Ascending aorta (tissue), 2 donors: ENCODE measurements around the gene ATP8A1. TPM values are rescaled to one million over a fixed set of nuclear protein-coding genes. Genes with fewer than 3 reads are reported as not detected.

Source experiments
- DNase-seq, 2 donors: peaks; one replicate each; pipeline ENCODE4 v3.0.0-alpha.2; 2019; ENCODE audit warnings: low spot score in 2 of 2
- H3K27ac ChIP-seq, 2 donors: fragments of 200-600 bp; sonication (generic); one replicate each; pipeline ENCODE4 v1.5.1; 2016 to 2017; ENCODE audit warnings: mild to moderate bottlenecking in 1 of 2
- H3K27me3 ChIP-seq: fragments of 200-600 bp; sonication (generic); one replicate; pipeline ENCODE4 v1.5.1; 2017
- H3K36me3 ChIP-seq, 2 donors: fragments of 200-600 bp; sonication (generic); one replicate each; pipeline ENCODE4 v1.5.1; 2016
- H3K4me1 ChIP-seq, 2 donors: fragments of 200-600 bp; sonication (generic); one replicate each; pipeline ENCODE4 v1.5.1; 2016 to 2017; ENCODE audit warnings: mild to moderate bottlenecking in 1 of 2
- H3K4me3 ChIP-seq, 2 donors: fragments of 200-600 bp; sonication (generic); one replicate each; pipeline ENCODE4 v1.5.1; 2016 to 2017; ENCODE audit warnings: mild to moderate bottlenecking in 1 of 2
- H3K9me3 ChIP-seq, 2 donors: fragments of 200-600 bp; sonication (generic); one replicate each; pipeline ENCODE4 v1.5.1; 2016
- intact Hi-C: fragments of 100-400 bp; cut with DNase I; formaldehyde crosslinking; loops from one replicate; pipeline ENCODE4 v1.15.1; 2023
- total RNA-seq: library from RNA; depleted of rRNA; stranded (reverse); fragments of >200 nt; gene quantifications from one replicate; pipeline ENCODE4 v1.1.0, GENCODE V29; 2016
- TF ChIP-seq, protein P1 (sequence below), 3 experiments: fragments of 200-600 bp in 2 of 3; fragments of 450-650 bp in 1 of 3; sonication (generic) in 2 of 3; IDR thresholded peaks; one replicate each; pipeline ENCODE4 v1.5.1; 2016 to 2019; ENCODE audit warnings: antibody characterized with exemption in 3 of 3, mild to moderate bottlenecking in 1 of 3, moderate library complexity in 1 of 3

Gene ATP8A1
- total RNA-seq, 1 donor from 2014 or later, result 11.4 TPM

DNA sequence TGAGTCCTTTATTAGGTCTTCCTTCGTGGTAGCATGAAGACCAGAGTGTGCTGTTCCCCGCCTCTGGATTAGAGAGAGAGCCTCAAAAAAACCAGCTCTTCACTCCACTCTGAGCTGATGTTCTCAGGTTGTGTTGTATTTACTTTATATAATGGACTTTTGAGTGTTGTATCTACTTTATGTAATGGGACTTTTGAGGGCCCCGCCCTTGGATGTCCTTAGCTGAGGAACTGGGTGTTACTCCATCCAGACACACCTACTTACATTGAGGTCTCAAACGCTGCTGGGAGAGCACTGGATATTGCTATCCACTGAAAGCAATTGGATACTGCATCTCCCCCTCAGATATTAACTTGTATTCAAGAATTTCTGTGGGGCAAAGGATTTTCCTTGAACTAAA is 28.2 kb downstream of the ATP8A1 start:
- no peak for DNase-seq
- Histone ChIP-seq H3K27me3 (no peaks in the 10 kb centered on the region), H3K36me3 (no peaks in the 10 kb centered on the region), H3K9me3 (no peaks in the 10 kb centered on the region), H3K4me1 (peaks cover 0 to 3% of the 10 kb centered on the region in 2 donors), H3K27ac (no peak overlapping the region), H3K4me3 (no peak overlapping the region)
- intact Hi-C loops, result no loop called here
- TF ChIP-seq, protein P1, sequence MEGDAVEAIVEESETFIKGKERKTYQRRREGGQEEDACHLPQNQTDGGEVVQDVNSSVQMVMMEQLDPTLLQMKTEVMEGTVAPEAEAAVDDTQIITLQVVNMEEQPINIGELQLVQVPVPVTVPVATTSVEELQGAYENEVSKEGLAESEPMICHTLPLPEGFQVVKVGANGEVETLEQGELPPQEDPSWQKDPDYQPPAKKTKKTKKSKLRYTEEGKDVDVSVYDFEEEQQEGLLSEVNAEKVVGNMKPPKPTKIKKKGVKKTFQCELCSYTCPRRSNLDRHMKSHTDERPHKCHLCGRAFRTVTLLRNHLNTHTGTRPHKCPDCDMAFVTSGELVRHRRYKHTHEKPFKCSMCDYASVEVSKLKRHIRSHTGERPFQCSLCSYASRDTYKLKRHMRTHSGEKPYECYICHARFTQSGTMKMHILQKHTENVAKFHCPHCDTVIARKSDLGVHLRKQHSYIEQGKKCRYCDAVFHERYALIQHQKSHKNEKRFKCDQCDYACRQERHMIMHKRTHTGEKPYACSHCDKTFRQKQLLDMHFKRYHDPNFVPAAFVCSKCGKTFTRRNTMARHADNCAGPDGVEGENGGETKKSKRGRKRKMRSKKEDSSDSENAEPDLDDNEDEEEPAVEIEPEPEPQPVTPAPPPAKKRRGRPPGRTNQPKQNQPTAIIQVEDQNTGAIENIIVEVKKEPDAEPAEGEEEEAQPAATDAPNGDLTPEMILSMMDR (IDR thresholded peaks at IDR 0.05), result no peak

DNA sequence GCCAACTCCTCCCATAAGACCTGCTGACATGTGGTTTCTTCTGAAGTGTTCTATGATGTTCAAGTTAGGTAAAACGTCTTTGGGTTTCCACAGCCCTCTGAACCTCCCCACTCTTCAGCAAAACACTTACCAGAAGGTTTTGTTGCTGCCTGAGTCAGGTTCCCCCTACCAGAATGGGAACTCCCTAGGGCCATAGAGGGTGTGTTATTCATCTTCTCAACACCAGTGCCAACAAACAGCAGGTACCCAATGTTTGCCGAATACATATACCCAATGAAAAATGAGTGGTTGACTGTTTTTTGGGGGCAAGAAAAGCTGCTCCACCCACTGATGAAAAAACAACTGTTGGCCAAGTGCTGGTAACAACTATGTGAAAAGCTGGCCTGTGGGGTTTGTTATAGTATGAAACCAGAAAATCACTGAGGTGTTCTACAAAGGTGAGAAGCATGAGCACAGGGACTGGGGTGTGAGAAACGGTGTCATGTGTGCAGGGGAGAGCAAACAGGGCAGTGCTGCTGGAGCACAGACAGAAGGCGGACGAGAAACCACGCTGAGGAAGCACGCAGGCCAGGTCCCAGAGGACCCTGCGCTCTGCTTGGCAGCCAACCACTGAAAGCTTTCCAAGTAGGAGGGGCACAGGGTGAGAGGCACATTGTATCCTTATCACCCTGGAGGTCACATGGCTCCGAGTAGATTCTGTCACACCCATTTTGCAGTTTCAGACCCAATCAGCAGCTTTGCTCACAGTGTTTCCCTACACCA is 28.8 kb downstream of the ATP8A1 start:
- intact Hi-C loops, result no loop called here
- no peaks in the 10 kb centered on the region for H3K36me3 ChIP-seq
- TF ChIP-seq, protein P1 (IDR thresholded peaks at IDR 0.05), result no peak
- H3K9me3 ChIP-seq, result no peaks in the 10 kb centered on the region
- DNase-seq, result peak in 1 of 2 donors; percentile 71
- H3K27ac ChIP-seq, result no peak overlapping the region
- H3K27me3 ChIP-seq, result no peaks in the 10 kb centered on the region
- H3K4me1 ChIP-seq, result peaks cover 0 to 3% of the 10 kb centered on the region in 2 donors
- H3K4me3 ChIP-seq, result no peak overlapping the region

DNA sequence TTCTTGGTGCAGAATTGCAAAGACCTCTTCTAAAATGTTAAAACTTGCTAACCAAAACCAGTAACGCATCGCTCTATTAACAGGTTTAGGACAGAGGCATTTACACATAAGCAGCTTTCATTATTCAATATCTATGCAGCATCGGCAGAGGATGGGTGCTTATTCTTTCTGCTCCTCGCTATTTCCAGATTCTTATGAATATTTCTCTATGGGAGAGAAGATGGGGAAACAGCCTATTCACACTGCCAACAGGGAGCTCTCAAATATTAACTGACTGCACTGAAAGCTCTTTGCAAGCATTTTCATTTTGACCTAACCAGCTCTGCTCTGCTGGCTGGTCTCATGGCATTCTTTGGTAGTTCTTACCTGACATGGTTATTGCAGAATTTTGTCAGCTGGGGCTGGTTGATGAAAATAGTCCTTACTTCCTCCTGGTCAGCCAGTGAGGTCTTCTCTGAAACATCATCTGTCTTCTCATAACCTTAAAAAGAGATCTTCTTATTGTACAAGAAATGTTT is 30.2 kb downstream of the ATP8A1 start:
- DNase-seq, result no peak
- Histone ChIP-seq H3K36me3 (no peaks in the 10 kb centered on the region), H3K9me3 (no peaks in the 10 kb centered on the region), H3K27me3 (no peaks in the 10 kb centered on the region), H3K27ac (no peak overlapping the region), H3K4me1 (peaks cover 0 to 3% of the 10 kb centered on the region in 2 donors), H3K4me3 (no peak overlapping the region)
- TF ChIP-seq, protein P1 (IDR thresholded peaks at IDR 0.05), result no peak
- intact Hi-C loops, result no loop called here

DNA sequence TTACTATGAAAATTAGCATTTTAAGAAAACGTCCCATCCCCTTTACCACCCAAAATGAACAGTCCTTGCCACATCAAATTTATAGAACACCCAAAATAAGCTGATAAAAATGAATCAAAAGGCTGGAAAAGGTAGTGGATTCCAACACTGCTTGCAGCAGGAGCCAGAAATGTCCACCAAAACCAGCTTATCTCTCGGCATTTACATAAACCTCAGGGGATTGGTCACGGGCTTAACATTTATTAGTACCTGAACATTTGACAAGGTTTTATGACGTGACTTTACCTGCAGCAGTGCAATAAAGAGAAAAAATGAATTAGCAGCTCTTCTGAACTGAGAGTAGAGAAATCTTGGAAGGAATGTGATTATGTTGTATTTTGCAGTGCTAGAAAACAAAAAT is 31.6 kb downstream of the ATP8A1 start:
- intact Hi-C loops, result no loop called here
- H3K27ac ChIP-seq, result no peak overlapping the region
- TF ChIP-seq, protein P1 (IDR thresholded peaks at IDR 0.05), result no peak
- H3K36me3 ChIP-seq, result no peaks in the 10 kb centered on the region
- no peaks in the 10 kb centered on the region for H3K9me3 ChIP-seq
- no peaks in the 10 kb centered on the region for H3K27me3 ChIP-seq
- no peak overlapping the region for H3K4me3 ChIP-seq
- H3K4me1 ChIP-seq, result peaks cover 0 to 3% of the 10 kb centered on the region in 2 donors
- no peak for DNase-seq

DNA sequence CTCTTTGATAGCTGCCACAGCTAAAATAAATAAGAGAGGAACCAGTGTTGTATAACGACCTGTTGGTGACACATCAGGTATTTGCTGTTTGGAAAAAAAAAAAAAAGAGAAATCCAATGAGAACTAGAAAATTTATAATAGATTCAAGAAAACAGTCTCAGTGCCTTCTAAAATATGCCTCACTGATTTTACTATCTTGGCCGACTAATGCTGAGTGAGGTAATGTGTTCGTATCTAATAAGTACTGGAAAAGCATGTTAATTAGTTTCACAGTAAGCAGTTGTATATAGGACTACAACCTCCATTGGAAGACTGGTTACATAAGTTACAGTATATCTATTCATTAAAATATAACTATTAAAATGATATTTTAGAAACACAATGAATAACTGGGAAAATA is 32.4 kb downstream of the ATP8A1 start:
- H3K4me3 ChIP-seq, result no peak overlapping the region
- intact Hi-C loops, result no loop called here
- no peak overlapping the region for H3K27ac ChIP-seq
- TF ChIP-seq, protein P1 (IDR thresholded peaks at IDR 0.05), result no peak
- no peak for DNase-seq
- peaks cover 0 to 3% of the 10 kb centered on the region in 2 donors for H3K4me1 ChIP-seq
- no peaks in the 10 kb centered on the region for H3K9me3 ChIP-seq
- no peaks in the 10 kb centered on the region for H3K27me3 ChIP-seq
- H3K36me3 ChIP-seq, result no peaks in the 10 kb centered on the region
